ENCODE results near the gene TTC9C.

- TF ChIP-seq CTCF (conservative IDR thresholded peaks at IDR 0.05; ENCODE audit: low read depth, low read length) (no peak), EZH2 (IDR thresholded peaks at IDR 0.05; ENCODE audit: borderline replicate concordance, low read depth, low read length, poor library complexity, severe bottlenecking) (no peak)
Observed at GRCh38 chr11:62688491-62688890, 39.8 kb upstream of the TTC9C start.

Data from A673 (cell line).